GM12892 (cell line): ENCODE results near the gene MIF4GD.

Experiments used
- POLR2A ChIP-seq: IDR thresholded peaks from 2 replicates; pipeline ENCODE4 v1.6.1; 2011; ENCODE audit warnings: low read depth, low read length, control low read depth
- POLR2AphosphoS5 ChIP-seq: IDR thresholded peaks from 2 replicates; pipeline ENCODE4 v1.6.1; 2011; ENCODE audit warnings: low read depth, low read length, control low read depth
- TAF1 ChIP-seq: IDR thresholded peaks from 2 replicates; pipeline ENCODE4 v1.6.1; 2011; ENCODE audit warnings: low read depth, mild to moderate bottlenecking, control low read depth, low read length, borderline replicate concordance

DNA sequence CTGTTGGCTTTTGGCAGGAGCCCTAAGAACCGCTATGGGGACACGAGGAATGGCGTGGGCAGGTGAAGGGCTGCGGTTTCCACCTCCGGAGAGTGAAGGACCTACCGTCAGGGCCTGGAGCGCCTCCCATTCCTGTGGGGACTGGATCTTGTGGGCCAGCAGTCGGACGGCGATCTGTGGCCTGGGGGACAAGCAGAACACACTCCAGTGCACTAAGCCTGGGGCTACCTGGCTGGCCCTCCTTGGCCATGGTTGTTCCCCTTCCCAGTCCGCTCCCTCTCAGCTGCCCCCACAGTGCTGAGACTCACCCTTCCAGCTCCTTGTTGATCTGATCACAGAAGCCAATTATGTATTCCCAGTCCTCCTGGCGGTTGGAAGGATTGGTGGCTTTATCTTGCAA is 24.6 kb downstream of the MIF4GD start:
- no peak for TF ChIP-seq TAF1
- no peak for TF ChIP-seq POLR2A
- TF ChIP-seq POLR2AphosphoS5 = no peak
